IMR-90 (cell line): Measurements from ENCODE around the gene FAM181B. TPM values are rescaled to one million over a fixed set of nuclear protein-coding genes. Genes with fewer than 3 reads are reported as not detected.

Experiments
- ATAC-seq: fragments of 200-7000 bp; cut with Tn5 transposase; 2 replicates; pipeline ENCODE4 v1.9.1; 2020; ENCODE audit warnings: low read depth, mild to moderate bottlenecking, moderate library complexity
- BruUV-seq: library from RNA; stranded (reverse); fragments of 400-500 nt; replicated peaks from 2 replicates; lab custom pipeline; 2021; lab: Mats Ljungman, UMichigan
- CTCF ChIA-PET: fragments of 300-600 bp; formaldehyde crosslinking; extraction: SDS; loops from one replicate; lab custom pipeline; 2021; ENCODE audit warnings: antibody characterized with exemption; lab: Yijun Ruan, JAX
- POLR2A ChIA-PET: fragments of 300-600 bp; sonication (Branson Sonifier 250); formaldehyde crosslinking; loops from one replicate; lab custom pipeline; 2022; ENCODE audit warnings: antibody characterized with exemption; ENCODE audit not compliant: unreplicated experiment; lab: Charles Lee
- DNase-seq: peaks from one replicate; pipeline ENCODE4 v3.0.0; 2013
- H2AFZ ChIP-seq: replicated peaks from 2 replicates; pipeline ENCODE3; 2013; ENCODE audit warnings: low read length, mild to moderate bottlenecking; ENCODE audit not compliant: poor library complexity
- H2AK5ac ChIP-seq: 2 replicates; pipeline ENCODE4 v1.6.1; 2013; ENCODE audit warnings: low read depth, low read length, inconsistent platforms
- H2AK9ac ChIP-seq: replicated peaks from 2 replicates; pipeline ENCODE3; 2013; ENCODE audit warnings: mild to moderate bottlenecking, low read depth, low read length, moderate library complexity; ENCODE audit not compliant: poor library complexity
- H2BK120ac ChIP-seq: 2 replicates; pipeline ENCODE4 v1.6.1; 2013; ENCODE audit warnings: low read depth, low read length, inconsistent platforms
- H2BK15ac ChIP-seq: 3 replicates; pipeline ENCODE4 v1.6.1; 2013; ENCODE audit warnings: low read depth, low read length, inconsistent platforms
- H2BK20ac ChIP-seq: 2 replicates; pipeline ENCODE4 v1.6.1; 2013; ENCODE audit warnings: low read depth, mild to moderate bottlenecking, inconsistent platforms, low read length, moderate library complexity
- H2BK5ac ChIP-seq: 2 replicates; pipeline ENCODE4 v1.6.1; 2013; ENCODE audit warnings: mild to moderate bottlenecking, low read depth, low read length, inconsistent platforms; ENCODE audit not compliant: poor library complexity, severe bottlenecking
- H3K14ac ChIP-seq: replicated peaks from 2 replicates; pipeline ENCODE4 v1.6.1; 2013; ENCODE audit warnings: low read depth, low read length, inconsistent platforms
- H3K18ac ChIP-seq: 2 replicates; pipeline ENCODE4 v1.6.1; 2013; ENCODE audit warnings: low read depth, low read length, control low read depth
- H3K23ac ChIP-seq: 2 replicates; pipeline ENCODE4 v1.6.1; 2013; ENCODE audit warnings: low read depth, low read length, inconsistent platforms
- H3K27ac ChIP-seq: 2 replicates; pipeline ENCODE4 v1.5.1; 2013; ENCODE audit warnings: mild to moderate bottlenecking, control low read depth, low read length; ENCODE audit not compliant: insufficient read depth
- H3K27me3 ChIP-seq: 2 replicates; pipeline ENCODE4 v1.6.1; 2013; ENCODE audit warnings: low read length; ENCODE audit not compliant: control insufficient read depth, insufficient read depth
- H3K36me3 ChIP-seq: 2 replicates; pipeline ENCODE4 v1.6.1; 2013; ENCODE audit warnings: low read length, mixed read lengths; ENCODE audit not compliant: control insufficient read depth, insufficient read depth
- H3K4ac ChIP-seq: 2 replicates; pipeline ENCODE4 v1.6.1; 2013; ENCODE audit warnings: low read depth, low read length, inconsistent platforms
- H3K4me1 ChIP-seq: 2 replicates; pipeline ENCODE4 v1.6.1; 2013; ENCODE audit warnings: low read length, mixed read lengths; ENCODE audit not compliant: control insufficient read depth, insufficient read depth
- H3K4me2 ChIP-seq: 2 replicates; pipeline ENCODE4 v1.6.1; 2013; ENCODE audit warnings: low read depth, mild to moderate bottlenecking, control low read depth, low read length, moderate library complexity
- H3K4me3 ChIP-seq: 2 replicates; pipeline ENCODE4 v1.5.1; 2013; ENCODE audit warnings: low read depth, mild to moderate bottlenecking, control low read depth, low read length, moderate library complexity; ENCODE audit not compliant: insufficient read depth
- H3K56ac ChIP-seq: 2 replicates; pipeline ENCODE4 v1.6.1; 2013; ENCODE audit warnings: low read length, inconsistent platforms; ENCODE audit not compliant: insufficient read depth; ENCODE audit errors: extremely low read depth
- H3K79me1 ChIP-seq, 2 experiments: 2 replicates each; pipeline ENCODE4 v1.6.1; 2013; ENCODE audit warnings: low read length in 2 of 2, inconsistent platforms in 1 of 2, low read depth in 1 of 2
- H3K9ac ChIP-seq: 2 replicates; pipeline ENCODE4 v1.6.1; 2013; ENCODE audit warnings: low read depth, low read length, control low read depth
- H3K9me1 ChIP-seq: 2 replicates; pipeline ENCODE4 v1.6.1; 2013; ENCODE audit warnings: low read length, inconsistent platforms; ENCODE audit not compliant: insufficient read depth
- H3K9me3 ChIP-seq: 2 replicates; pipeline ENCODE4 v1.6.1; 2013; ENCODE audit warnings: low read length; ENCODE audit not compliant: control insufficient read depth, insufficient read depth
- H4K20me1 ChIP-seq: 2 replicates; pipeline ENCODE4 v1.6.1; 2013; ENCODE audit warnings: low read length, inconsistent platforms; ENCODE audit not compliant: insufficient read depth
- H4K5ac ChIP-seq: 2 replicates; pipeline ENCODE4 v1.6.1; 2013; ENCODE audit warnings: mild to moderate bottlenecking, low read depth, low read length, control low read depth
- H4K8ac ChIP-seq, 2 experiments: 2 replicates each; pipeline ENCODE4 v1.6.1; 2013; ENCODE audit warnings: low read depth in 2 of 2, low read length in 2 of 2, control low read depth in 1 of 2, inconsistent platforms in 1 of 2
- H4K91ac ChIP-seq: 2 replicates; pipeline ENCODE4 v1.6.1; 2013; ENCODE audit warnings: low read depth, low read length, inconsistent platforms; ENCODE audit not compliant: insufficient read depth
- BHLHE40 ChIP-seq: fragments of 150-350 bp; IDR thresholded peaks from 2 replicates; pipeline ENCODE4 v1.6.1; 2016; ENCODE audit warnings: mild to moderate bottlenecking, low read depth, low read length
- CEBPB ChIP-seq: IDR thresholded peaks from 2 replicates; pipeline ENCODE4 v1.6.1; 2012; ENCODE audit warnings: low read depth, low read length, improper control_type of control experiment
- CHD1 ChIP-seq: IDR thresholded peaks from 2 replicates; pipeline ENCODE4 v1.6.1; 2012; ENCODE audit warnings: low read depth, low read length, improper control_type of control experiment
- CTCF ChIP-seq: conservative IDR thresholded peaks from 2 replicates; pipeline ENCODE4 v1.5.1; 2012; ENCODE audit warnings: mild to moderate bottlenecking, low read depth, low read length, improper control_type of control experiment
- ELK1 ChIP-seq: fragments of 150-350 bp; IDR thresholded peaks from 2 replicates; pipeline ENCODE4 v1.6.1; 2016; ENCODE audit warnings: low read depth, mild to moderate bottlenecking, low read length, moderate library complexity, borderline replicate concordance
- FOS ChIP-seq: fragments of 150-350 bp; IDR thresholded peaks from 2 replicates; pipeline ENCODE4 v1.6.1; 2016; ENCODE audit warnings: low read depth, low read length
- MAFK ChIP-seq: IDR thresholded peaks from 2 replicates; pipeline ENCODE4 v1.6.1; 2012; ENCODE audit warnings: low read depth, low read length, improper control_type of control experiment
- MAZ ChIP-seq: IDR thresholded peaks from 2 replicates; pipeline ENCODE4 v1.6.1; 2012; ENCODE audit warnings: low read depth, mild to moderate bottlenecking, low read length, improper control_type of control experiment, moderate library complexity, borderline replicate concordance
- MXI1 ChIP-seq: IDR thresholded peaks from 2 replicates; pipeline ENCODE4 v1.6.1; 2012; ENCODE audit warnings: low read depth, mild to moderate bottlenecking, low read length, moderate library complexity, borderline replicate concordance
- NFE2L2 ChIP-seq: fragments of 150-350 bp; IDR thresholded peaks from 2 replicates; pipeline ENCODE4 v1.6.1; 2016; ENCODE audit warnings: low read depth, mild to moderate bottlenecking, low read length
- POLR2A ChIP-seq: IDR thresholded peaks from 2 replicates; pipeline ENCODE4 v1.6.1; 2012; ENCODE audit warnings: mild to moderate bottlenecking, low read depth, low read length
- RAD21 ChIP-seq: IDR thresholded peaks from 2 replicates; pipeline ENCODE4 v1.6.1; 2012; ENCODE audit warnings: low read length, improper control_type of control experiment
- RFX5 ChIP-seq: IDR thresholded peaks from 2 replicates; pipeline ENCODE4 v1.8.0; 2012; ENCODE audit warnings: low read depth, mild to moderate bottlenecking, low read length, moderate library complexity
- SMC3 ChIP-seq: fragments of 150-350 bp; IDR thresholded peaks from 2 replicates; pipeline ENCODE4 v1.6.1; 2016; ENCODE audit warnings: low read depth, mild to moderate bottlenecking, antibody characterized with exemption, low read length, moderate library complexity
- USF2 ChIP-seq: fragments of 150-350 bp; IDR thresholded peaks from 2 replicates; pipeline ENCODE4 v1.6.1; 2017; ENCODE audit warnings: mild to moderate bottlenecking, antibody characterized with exemption, low read length, low read depth
- WGBS, 2 experiments: methylation state at CpG; one replicate each; pipeline versions ENCODE4 v1.1.5 to v1.1.7; 2013; ENCODE audit warnings: missing lambda C conversion rate in 2 of 2; ENCODE audit not compliant: insufficient read length in 1 of 2; ENCODE audit errors: extremely low coverage in 2 of 2; 5-methylcytosine and 5-hydroxymethylcytosine counted together
- dilution Hi-C: fragments of 300-500 bp; cut with HindIII; formaldehyde crosslinking; loops from one replicate; pipeline ENCODE4 v1.14.3; 2018; ENCODE audit warnings: low sequenced_read_pairs; ENCODE audit not compliant: unreplicated experiment
- in situ Hi-C: fragments of 300-500 bp; cut with MboI; formaldehyde crosslinking; loops from 3 replicates; pipeline ENCODE4 v1.14.3; 2019; ENCODE audit warnings: low sequenced_read_pairs, inconsistent platforms, mixed read lengths
- intact Hi-C: fragments of 100-400 bp; cut with micrococcal nuclease; formaldehyde crosslinking; loops from 2 replicates; pipeline ENCODE4 v1.10.0; 2022
- polyA plus RNA-seq, 3 experiments: library from polyadenylated mRNA; depleted of rRNA; stranded (reverse); fragments of >200 nt; gene quantifications; 2 replicates each; pipeline ENCODE4 v1.2.3, GENCODE V29; 2012; ENCODE audit warnings: low replicate concordance in 1 of 3
- total RNA-seq: library from RNA; depleted of rRNA; stranded (reverse); fragments of >200 nt; gene quantifications from 2 replicates; pipeline ENCODE4 v1.2.3, GENCODE V29; 2012

Gene FAM181B
- total and polyA plus RNA-seq, 2 of the 4 experiments (the other 2 are of a cell fraction): not detected

- ChIA-PET CTCF (interaction anchor here (0.6 kb wide), 1 partner anchor 180 kb away, joined by 5 read pairs; no protein-coding TSS in a partner anchor), POLR2A (no interaction called here)
- Histone ChIP-seq H4K5ac (no peak overlapping the region), H2BK120ac (no peak overlapping the region), H3K4me3 (no peak overlapping the region), H3K36me3 (no peaks in the 10 kb centered on the region), H3K9ac (no peak overlapping the region), H4K20me1 (no peaks in the 10 kb centered on the region), H4K8ac (no peak overlapping the region), H2BK5ac (no peak overlapping the region), H3K9me1 (no peaks in the 10 kb centered on the region), H3K4ac (no peak overlapping the region), H2AK9ac (no peak overlapping the region), H3K27ac (no peak overlapping the region), H3K4me2 (no peak overlapping the region), H2BK15ac (no peak overlapping the region), H3K27me3 (peaks cover 50% of the 10 kb centered on the region), H3K14ac (no peak overlapping the region), H3K9me3 (peaks cover 5% of the 10 kb centered on the region; the same call in 1 of the 2 replicates), H2BK20ac (no peak overlapping the region), H3K23ac (no peak overlapping the region), H3K18ac (no peak overlapping the region), H3K56ac (no peak overlapping the region), H2AK5ac (no peak overlapping the region), H4K91ac (no peak overlapping the region), H3K4me1 (peaks cover 2% of the 10 kb centered on the region; the same call in 1 of the 2 replicates), H2AFZ (no peak overlapping the region), H3K79me1 (no peaks in the 10 kb centered on the region)
- dilution Hi-C loops (no loop called here), in situ Hi-C loops (no loop called here), intact Hi-C loops (no loop called here)
- no TSS peak for BruUV-seq
- ATAC-seq (no peak), DNase-seq (no peak)
- TF ChIP-seq NFE2L2 (no peak), MXI1 (no peak), CHD1 (no peak), FOS (no peak), MAFK (no peak), ELK1 (no peak), SMC3 (no peak), MAZ (no peak), RFX5 (no peak), CTCF (no peak), RAD21 (no peak), USF2 (no peak), POLR2A (no peak), BHLHE40 (no peak), CEBPB (no peak)
- no CpG with 5 or more reads among the region's 4 CpGs for WGBS, 2 experiments
These were observed 3.4 kb downstream of the FAM181B start for GRCh38 chr11:82730286-82730685.
